HS-5 (cell line): Measurements from ENCODE around the gene TMC1.
A peak's percentile ranks its signal among the peaks of the same experiment; 100 is the strongest.

ENCODE experiments used
- DNase-seq: peaks from one replicate; pipeline ENCODE4 v3.0.0-alpha.2; 2012; ENCODE audit warnings: low read depth

TMC1 gene

GRCh38 chr9:72576087-72576486 lies 54.7 kb downstream of the TMC1 start:
- no peak for DNase-seq

GRCh38 chr9:72577212-72577753 lies 55.9 kb downstream of the TMC1 start:
- peak; percentile 81 for DNase-seq

GRCh38 chr9:72579190-72579589 lies 57.8 kb downstream of the TMC1 start:
- DNase-seq = no peak

- no peak for DNase-seq
Measured at GRCh38 chr9:72579880-72580550, 58.6 kb downstream of the TMC1 start.

- DNase-seq = peak; percentile 35
Measured at GRCh38 chr9:72581694-72582093, 60.3 kb downstream of the TMC1 start.

GRCh38 chr9:72583370-72583769 lies 62.0 kb downstream of the TMC1 start:
- no peak for DNase-seq

GRCh38 chr9:72586388-72587130 lies 65.2 kb downstream of the TMC1 start:
- DNase-seq = peak; percentile 76

GRCh38 chr9:72588336-72588735 lies 66.9 kb downstream of the TMC1 start:
- DNase-seq = no peak

- no peak for DNase-seq
Measured at GRCh38 chr9:72589667-72590521, 68.5 kb downstream of the TMC1 start.

GRCh38 chr9:72590824-72591223 lies 69.4 kb downstream of the TMC1 start:
- DNase-seq = no peak

GRCh38 chr9:72592502-72593403 lies 71.3 kb downstream of the TMC1 start:
- DNase-seq = peak; percentile 38

- no peak for DNase-seq
Measured at GRCh38 chr9:72596451-72597180, 75.2 kb downstream of the TMC1 start.

GRCh38 chr9:72597181-72597517 lies 75.7 kb downstream of the TMC1 start:
- no peak for DNase-seq

- no peak for DNase-seq
Measured at GRCh38 chr9:72597601-72598000, 76.2 kb downstream of the TMC1 start.

GRCh38 chr9:72598639-72599038 lies 77.2 kb downstream of the TMC1 start:
- DNase-seq = no peak

- DNase-seq = no peak
Measured at GRCh38 chr9:72599874-72600534, 78.6 kb downstream of the TMC1 start.

GRCh38 chr9:72600671-72601070 lies 79.3 kb downstream of the TMC1 start:
- DNase-seq = no peak

- no peak for DNase-seq
Measured at GRCh38 chr9:72601615-72602014, 80.2 kb downstream of the TMC1 start.

GRCh38 chr9:72612449-72612848 lies 91.0 kb downstream of the TMC1 start:
- DNase-seq = no peak

GRCh38 chr9:72614067-72614466 lies 92.7 kb downstream of the TMC1 start:
- DNase-seq = no peak
